HepG2 (cell line): Measurements from ENCODE around the gene TRIM2. TPM values are rescaled to one million over a fixed set of nuclear protein-coding genes. Genes with fewer than 3 reads are reported as not detected.

ENCODE experiments used
- ISL2 ChIP-seq: sonication (generic); formaldehyde crosslinking; IDR thresholded peaks from 2 replicates; pipeline ENCODE4 v1.5.0; 2020; ENCODE audit warnings: missing genetic modification reagents
- NFKB2 ChIP-seq: sonication (generic); formaldehyde crosslinking; IDR thresholded peaks from 2 replicates; pipeline ENCODE4 v1.4.0; 2020; ENCODE audit warnings: missing genetic modification reagents, borderline replicate concordance
- SIX1 ChIP-seq: sonication (generic); formaldehyde crosslinking; IDR thresholded peaks from 2 replicates; pipeline ENCODE4 v1.4.0; 2020; ENCODE audit warnings: missing genetic modification reagents, borderline replicate concordance
- SRSF4 ChIP-seq: fragments of 200-400 bp; formaldehyde crosslinking; IDR thresholded peaks from one replicate; pipeline ENCODE4 v1.6.1; 2018; ENCODE audit warnings: mild to moderate bottlenecking, low read depth, low read length, moderate library complexity; ENCODE audit not compliant: poor library complexity, severe bottlenecking
- ZNF383 ChIP-seq: sonication (generic); formaldehyde crosslinking; IDR thresholded peaks from 2 replicates; pipeline ENCODE4 v1.4.0; 2020; ENCODE audit warnings: missing genetic modification reagents, mild to moderate bottlenecking, borderline replicate concordance
- ZNF557 ChIP-seq: sonication (generic); formaldehyde crosslinking; IDR thresholded peaks from 2 replicates; pipeline ENCODE4 v1.4.0; 2020; ENCODE audit warnings: missing genetic modification reagents
- polyA plus RNA-seq, 8 experiments: library from polyadenylated mRNA; depleted of rRNA in 3 of 8; stranded (reverse) in 7 of 8; unstranded in 1 of 8; fragments of >200 nt; fragmentation: Illumina TruSeq in 4 of 8; extraction: Trizol in 4 of 8; gene quantifications; 2 replicates each; pipeline versions ENCODE4 v1.2.1 to v1.2.3, GENCODE V29; 2011 to 2016; ENCODE audit warnings: low read depth in 4 of 8, missing spikeins in 1 of 8, mixed read lengths in 1 of 8; ENCODE audit not compliant: insufficient read depth in 1 of 8
- total RNA-seq, 5 experiments: library from RNA; depleted of rRNA; stranded (reverse); fragments of >200 nt; fragmentation: Illumina TruSeq; extraction: Trizol; gene quantifications; 2 replicates each; pipeline ENCODE4 v1.2.3, GENCODE V29; 2016; ENCODE audit warnings: low read depth in 1 of 5
- TF ChIP-seq, protein P1 (sequence below): sonication (generic); formaldehyde crosslinking; IDR thresholded peaks from 2 replicates; pipeline ENCODE4 v1.8.1; 2023; ENCODE audit warnings: mild to moderate bottlenecking, inconsistent platforms, moderate library complexity, missing genetic modification reagents, borderline replicate concordance
- TF ChIP-seq, protein P2 (sequence below): sonication (generic); formaldehyde crosslinking; IDR thresholded peaks from 2 replicates; pipeline ENCODE4 v1.4.0; 2020; ENCODE audit warnings: missing genetic modification reagents
- TF ChIP-seq, protein P3 (sequence below), 2 experiments: fragments of 450-650 bp in 1 of 2; sonication (generic) in 1 of 2; formaldehyde crosslinking; IDR thresholded peaks; 2 replicates each; pipeline versions ENCODE4 v1.5.0 to v1.8.0; 2020 to 2022; ENCODE audit warnings: mild to moderate bottlenecking in 1 of 2, missing genetic modification reagents in 1 of 2
- TF ChIP-seq, protein P4 (sequence below): sonication (generic); formaldehyde crosslinking; IDR thresholded peaks from 2 replicates; pipeline ENCODE4 v1.5.0; 2020; ENCODE audit warnings: mild to moderate bottlenecking, missing genetic modification reagents

The TRIM2 gene
- total and polyA plus RNA-seq, 2 of the 13 experiments (the other 11 are each of a cell fraction or from before 2014, with no cell fraction given): 2.1 to 4.2 TPM

DNA sequence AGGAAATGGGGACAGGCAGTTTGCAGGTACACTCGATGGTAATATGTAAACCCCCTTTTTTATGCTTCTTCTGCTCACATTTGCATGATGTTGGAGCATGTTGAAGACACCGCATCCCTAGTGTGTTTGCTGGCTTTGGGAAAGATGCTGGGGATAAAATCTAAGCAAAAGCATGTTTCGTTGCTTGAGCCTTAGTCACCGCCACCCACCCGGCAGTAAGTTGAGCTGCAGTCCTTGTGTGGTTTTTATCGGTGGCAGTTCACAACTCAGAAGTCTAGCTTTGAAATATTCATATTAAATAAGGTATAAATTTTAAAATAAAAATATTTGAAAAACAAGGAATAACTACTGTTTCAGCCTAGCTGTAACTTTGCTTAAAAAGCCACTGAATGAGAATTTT, 118.5 kb downstream of the TRIM2 start (continued):
- TF ChIP-seq, protein P1, sequence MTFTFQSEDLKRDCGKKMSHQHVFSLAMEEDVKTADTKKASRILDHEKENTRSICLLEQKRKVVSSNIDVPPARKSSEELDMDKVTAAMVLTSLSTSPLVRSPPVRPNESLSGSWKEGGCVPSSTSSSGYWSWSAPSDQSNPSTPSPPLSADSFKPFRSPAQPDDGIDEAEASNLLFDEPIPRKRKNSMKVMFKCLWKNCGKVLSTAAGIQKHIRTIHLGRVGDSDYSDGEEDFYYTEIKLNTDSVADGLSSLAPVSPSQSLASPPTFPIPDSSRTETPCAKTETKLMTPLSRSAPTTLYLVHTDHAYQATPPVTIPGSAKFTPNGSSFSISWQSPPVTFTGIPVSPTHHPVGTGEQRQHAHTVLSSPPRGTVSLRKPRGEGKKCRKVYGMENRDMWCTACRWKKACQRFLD: no peak
- TF ChIP-seq SRSF4 (no peak), NFKB2 (CRISPR knock-in tag) (no peak), SIX1 (CRISPR knock-in tag) (no peak), ZNF383 (no peak), ISL2 (CRISPR knock-in tag) (no peak), ZNF557 (CRISPR knock-in tag) (no peak)
- TF ChIP-seq, protein P2, sequence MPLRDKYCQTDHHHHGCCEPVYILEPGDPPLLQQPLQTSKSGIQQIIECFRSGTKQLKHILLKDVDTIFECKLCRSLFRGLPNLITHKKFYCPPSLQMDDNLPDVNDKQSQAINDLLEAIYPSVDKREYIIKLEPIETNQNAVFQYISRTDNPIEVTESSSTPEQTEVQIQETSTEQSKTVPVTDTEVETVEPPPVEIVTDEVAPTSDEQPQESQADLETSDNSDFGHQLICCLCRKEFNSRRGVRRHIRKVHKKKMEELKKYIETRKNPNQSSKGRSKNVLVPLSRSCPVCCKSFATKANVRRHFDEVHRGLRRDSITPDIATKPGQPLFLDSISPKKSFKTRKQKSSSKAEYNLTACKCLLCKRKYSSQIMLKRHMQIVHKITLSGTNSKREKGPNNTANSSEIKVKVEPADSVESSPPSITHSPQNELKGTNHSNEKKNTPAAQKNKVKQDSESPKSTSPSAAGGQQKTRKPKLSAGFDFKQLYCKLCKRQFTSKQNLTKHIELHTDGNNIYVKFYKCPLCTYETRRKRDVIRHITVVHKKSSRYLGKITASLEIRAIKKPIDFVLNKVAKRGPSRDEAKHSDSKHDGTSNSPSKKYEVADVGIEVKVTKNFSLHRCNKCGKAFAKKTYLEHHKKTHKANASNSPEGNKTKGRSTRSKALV: no peak
- TF ChIP-seq, protein P3, sequence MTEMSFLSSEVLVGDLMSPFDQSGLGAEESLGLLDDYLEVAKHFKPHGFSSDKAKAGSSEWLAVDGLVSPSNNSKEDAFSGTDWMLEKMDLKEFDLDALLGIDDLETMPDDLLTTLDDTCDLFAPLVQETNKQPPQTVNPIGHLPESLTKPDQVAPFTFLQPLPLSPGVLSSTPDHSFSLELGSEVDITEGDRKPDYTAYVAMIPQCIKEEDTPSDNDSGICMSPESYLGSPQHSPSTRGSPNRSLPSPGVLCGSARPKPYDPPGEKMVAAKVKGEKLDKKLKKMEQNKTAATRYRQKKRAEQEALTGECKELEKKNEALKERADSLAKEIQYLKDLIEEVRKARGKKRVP (CRISPR knock-in tag; IDR thresholded peaks at IDR 0.05): no peak
- TF ChIP-seq, protein P4, sequence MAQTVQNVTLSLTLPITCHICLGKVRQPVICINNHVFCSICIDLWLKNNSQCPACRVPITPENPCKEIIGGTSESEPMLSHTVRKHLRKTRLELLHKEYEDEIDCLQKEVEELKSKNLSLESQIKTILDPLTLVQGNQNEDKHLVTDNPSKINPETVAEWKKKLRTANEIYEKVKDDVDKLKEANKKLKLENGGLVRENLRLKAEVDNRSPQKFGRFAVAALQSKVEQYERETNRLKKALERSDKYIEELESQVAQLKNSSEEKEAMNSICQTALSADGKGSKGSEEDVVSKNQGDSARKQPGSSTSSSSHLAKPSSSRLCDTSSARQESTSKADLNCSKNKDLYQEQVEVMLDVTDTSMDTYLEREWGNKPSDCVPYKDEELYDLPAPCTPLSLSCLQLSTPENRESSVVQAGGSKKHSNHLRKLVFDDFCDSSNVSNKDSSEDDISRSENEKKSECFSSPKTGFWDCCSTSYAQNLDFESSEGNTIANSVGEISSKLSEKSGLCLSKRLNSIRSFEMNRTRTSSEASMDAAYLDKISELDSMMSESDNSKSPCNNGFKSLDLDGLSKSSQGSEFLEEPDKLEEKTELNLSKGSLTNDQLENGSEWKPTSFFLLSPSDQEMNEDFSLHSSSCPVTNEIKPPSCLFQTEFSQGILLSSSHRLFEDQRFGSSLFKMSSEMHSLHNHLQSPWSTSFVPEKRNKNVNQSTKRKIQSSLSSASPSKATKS (CRISPR knock-in tag): no peak
